A204.1 (cell line): ENCODE data around the gene EXOC4.

Experiments used
- FAIRE-seq: peaks from 2 replicates; lab custom pipeline; 2012; peaks lifted over from hg19 to GRCh38; lab: Jason Lieb, UNC

Gene EXOC4

GRCh38 chr7:133997463-133997862 lies 744.6 kb downstream of the EXOC4 start:
- no peak for FAIRE-seq

- no peak for FAIRE-seq
These were observed 746.3 kb downstream of the EXOC4 start for GRCh38 chr7:133999178-133999577.

DNA sequence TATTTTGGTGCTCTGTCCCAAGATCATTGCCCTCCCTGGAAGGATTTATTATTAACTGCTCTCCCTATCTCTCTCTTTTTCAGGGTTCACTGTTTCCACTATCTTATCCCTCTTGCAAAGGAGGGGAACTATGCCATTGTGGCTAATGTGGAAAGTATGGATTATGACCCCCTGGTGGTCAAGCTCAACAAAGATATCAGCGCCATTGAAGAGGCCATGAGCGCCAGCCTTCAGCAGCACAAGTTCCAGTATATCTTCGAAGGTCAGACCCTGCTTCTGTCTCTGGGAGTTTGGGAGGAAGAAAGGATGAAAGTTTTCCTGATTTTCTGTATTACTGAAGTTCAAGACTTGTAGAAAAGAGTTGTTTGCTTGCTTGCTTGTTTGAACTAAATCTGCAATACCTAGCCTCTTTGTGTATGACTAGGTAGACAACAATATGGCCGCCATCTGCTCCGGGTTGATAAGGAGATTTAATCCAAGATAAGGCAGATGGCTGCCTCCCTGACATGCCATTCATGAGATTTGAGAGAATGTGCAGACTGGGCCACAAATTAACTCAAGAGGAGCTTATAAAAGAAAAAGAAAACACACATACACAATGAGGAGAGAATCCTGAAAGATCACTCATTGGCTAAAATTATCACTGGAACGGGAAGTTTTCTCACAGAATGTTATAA lies 752.1 kb downstream of the EXOC4 start:
- FAIRE-seq, result no peak

- FAIRE-seq, result no peak
These were observed 756.6 kb downstream of the EXOC4 start for GRCh38 chr7:134009314-134010110.

DNA sequence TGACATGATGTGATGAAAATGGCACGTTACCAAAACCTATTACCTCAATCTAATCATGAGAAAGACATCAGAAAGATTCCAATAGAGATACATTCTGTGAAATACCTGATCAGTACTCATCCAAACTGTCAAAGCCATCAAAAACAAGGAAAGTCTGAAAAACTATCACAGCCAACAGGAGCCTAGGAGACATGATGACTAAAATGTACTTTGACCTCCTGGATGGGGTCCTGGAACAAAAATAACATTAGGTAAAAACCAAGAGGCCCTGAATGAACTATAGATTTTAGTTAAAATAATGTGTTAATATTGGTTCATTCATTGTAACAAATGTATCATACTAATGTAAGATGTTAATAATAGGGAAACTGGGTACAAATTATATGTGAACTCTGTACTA lies 760.4 kb downstream of the EXOC4 start:
- FAIRE-seq, result no peak

DNA sequence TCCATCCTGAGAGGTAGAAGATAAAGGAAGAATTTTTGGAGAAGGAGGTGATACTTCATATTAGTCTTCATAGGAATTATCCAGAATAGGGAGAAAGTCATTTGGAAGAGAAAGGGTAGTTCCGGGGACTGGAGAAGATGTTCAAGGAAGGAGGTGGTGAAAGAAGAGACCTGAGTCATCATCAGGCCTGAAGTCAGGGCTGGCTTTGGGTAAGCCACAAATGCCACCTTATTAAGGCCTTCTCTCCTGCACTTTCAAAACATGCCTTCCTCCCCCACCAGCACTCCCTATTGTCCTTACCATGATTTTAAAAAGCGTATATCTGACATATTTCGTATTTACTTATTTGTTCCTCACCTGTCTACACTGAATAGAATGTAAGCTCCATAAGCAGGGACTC lies 762.1 kb downstream of the EXOC4 start:
- FAIRE-seq, result no peak

DNA sequence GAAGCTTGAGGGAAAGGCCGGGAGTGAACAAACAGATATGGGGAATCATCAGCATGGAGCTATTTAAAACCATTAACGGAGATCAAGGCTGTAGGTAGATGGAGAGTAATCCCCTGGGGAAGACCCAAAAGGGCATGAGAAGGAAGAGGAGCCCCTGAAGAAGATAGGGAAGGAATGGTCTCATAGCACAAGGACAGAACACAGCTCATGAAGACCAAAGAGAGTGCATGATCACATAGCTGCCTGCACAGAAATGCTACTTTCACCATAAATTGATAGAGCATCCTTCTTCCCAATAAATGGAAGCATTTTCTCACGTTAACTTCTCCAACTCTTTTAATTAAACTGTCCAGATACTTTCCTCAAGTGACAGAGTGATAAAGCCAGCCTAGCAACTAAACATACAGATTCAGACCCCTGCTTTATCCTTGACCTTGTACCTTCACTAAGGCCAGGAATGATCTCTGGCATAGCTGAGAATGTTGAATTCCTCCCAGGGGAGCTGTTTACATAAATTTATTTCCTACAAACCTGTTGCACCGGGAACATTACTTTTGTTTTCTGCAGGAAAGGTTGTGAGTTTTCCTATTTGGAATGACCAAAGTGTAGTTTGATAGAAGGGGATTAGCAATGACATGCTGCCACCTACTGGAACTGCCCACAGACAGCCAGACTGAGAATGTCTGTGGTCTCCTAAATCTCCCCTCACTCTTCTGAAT lies 763.5 kb downstream of the EXOC4 start:
- no peak for FAIRE-seq

- no peak for FAIRE-seq
These were observed 764.0 kb downstream of the EXOC4 start for GRCh38 chr7:134016942-134017303.

DNA sequence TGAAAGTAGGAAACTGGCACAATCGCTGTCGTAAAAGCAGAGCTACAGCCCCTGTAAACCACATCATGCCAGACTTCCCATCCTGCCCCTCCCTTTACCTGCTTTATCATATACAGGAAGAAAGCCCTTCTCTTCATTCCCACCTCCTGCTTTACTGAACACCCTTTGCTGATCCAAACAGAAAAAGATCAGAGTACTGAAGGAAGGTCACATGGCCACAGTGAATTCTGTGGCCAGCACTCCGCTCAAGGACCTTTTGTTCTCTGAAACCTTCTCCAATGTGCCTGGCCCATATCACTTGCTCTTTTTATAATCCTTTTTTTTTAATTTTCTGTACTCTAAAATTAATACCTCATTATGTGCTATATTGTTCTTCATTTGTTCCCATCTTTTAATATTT lies 765.4 kb downstream of the EXOC4 start:
- no peak for FAIRE-seq

DNA sequence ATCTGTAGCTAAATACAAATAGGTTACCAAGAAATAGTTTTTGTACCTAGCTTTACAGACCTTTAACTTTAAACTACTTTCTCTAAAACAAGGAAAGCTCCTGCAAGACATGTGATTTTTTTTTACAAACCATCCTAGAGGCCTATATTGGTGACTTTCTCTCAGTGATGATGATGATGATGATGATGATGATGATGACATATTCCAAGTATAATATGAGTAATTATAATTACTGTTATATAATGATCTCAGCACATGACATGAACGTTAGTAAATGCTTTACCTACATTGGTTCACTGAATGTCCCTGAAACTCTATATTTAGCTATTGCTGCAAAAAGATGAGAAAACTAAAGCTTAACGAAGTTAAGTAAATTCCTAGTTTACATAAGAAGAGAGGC lies 766.4 kb downstream of the EXOC4 start:
- FAIRE-seq, result no peak

- FAIRE-seq, result no peak
These were observed 769.0 kb downstream of the EXOC4 start for GRCh38 chr7:134021836-134022235.

- no peak for FAIRE-seq
These were observed 769.5 kb downstream of the EXOC4 start for GRCh38 chr7:134022286-134022911.

DNA sequence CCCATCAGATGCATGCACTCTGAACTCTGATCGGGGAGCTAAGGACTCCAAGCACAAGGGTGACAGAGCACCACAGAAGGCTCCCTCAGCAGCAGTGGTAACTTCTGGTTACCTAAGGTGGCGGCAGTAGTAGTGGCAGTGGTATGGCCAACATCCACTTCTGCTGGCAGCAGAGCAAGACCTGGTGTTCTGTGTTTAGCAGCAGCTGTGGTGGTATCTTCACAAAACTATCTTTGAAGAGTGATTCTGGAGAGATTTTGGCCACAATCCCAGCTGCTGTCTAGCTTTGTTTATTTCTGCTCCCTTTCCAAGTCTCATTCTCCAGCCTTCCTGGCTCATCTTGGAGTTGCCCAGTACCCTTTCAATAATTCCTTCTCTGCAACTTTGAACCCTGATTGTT lies 771.9 kb downstream of the EXOC4 start:
- FAIRE-seq, result no peak

GRCh38 chr7:134028853-134029252 lies 776.0 kb downstream of the EXOC4 start:
- no peak for FAIRE-seq

- no peak for FAIRE-seq
These were observed 776.9 kb downstream of the EXOC4 start for GRCh38 chr7:134029743-134030142.

DNA sequence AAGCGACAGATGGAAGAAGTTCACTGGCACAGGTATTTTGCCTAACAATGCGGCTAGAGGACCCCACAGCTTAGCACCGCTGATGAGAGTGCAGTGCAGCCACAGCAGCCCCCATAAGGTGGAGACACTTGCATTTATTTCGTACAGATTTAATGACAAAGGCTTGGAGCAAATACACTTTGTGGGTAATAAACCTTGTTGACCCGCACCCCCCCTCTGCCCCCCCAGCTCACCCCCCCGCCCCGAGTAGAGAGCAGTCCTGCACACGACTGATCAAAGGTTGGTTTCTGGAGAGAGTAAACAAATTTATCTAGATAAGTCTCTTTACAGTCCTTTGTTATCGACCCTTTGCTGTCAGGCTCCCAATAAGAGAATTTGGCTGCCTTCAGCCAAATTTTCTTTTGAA lies 777.6 kb downstream of the EXOC4 start:
- FAIRE-seq, result no peak

GRCh38 chr7:134031835-134032617 lies 779.1 kb downstream of the EXOC4 start:
- FAIRE-seq, result no peak

DNA sequence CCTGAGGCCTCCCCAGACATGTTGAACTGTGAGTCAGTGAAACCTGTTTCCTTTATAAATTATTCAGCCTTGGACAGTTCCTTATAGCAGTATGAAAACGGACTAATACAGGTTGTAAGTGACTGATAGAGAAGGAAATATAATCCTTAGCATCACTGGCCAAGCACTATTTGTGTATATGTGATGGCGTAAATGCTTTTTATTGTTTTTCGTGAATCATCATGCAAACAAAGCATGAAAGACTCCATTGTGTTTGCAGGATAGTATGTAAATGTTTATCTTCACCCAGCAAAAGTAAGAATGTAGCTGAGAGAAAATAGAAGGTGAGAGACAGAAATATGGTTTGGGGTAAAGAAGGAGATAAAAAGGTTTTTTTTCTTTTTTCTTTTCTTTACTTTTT lies 781.8 kb downstream of the EXOC4 start:
- FAIRE-seq, result no peak

- no peak for FAIRE-seq
These were observed 785.1 kb downstream of the EXOC4 start for GRCh38 chr7:134037991-134038390.

DNA sequence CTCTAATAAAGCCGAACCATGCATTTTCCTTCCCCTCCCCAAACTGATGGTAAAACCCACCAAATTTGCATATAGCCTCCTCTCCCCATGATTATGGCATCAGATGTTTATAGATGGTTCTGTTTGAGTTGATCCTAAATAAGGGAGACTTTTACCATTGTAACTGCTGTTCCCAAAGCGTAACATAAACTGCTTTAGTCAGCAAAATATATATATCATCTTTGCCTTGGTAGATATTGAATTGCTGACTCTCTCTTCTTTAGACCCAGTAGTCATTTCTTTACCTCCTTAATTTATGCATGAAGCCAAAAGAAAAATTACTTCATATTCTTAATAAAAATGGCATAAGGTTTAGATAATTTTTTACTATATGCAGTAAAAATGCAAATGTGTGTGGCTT lies 788.1 kb downstream of the EXOC4 start:
- no peak for FAIRE-seq

DNA sequence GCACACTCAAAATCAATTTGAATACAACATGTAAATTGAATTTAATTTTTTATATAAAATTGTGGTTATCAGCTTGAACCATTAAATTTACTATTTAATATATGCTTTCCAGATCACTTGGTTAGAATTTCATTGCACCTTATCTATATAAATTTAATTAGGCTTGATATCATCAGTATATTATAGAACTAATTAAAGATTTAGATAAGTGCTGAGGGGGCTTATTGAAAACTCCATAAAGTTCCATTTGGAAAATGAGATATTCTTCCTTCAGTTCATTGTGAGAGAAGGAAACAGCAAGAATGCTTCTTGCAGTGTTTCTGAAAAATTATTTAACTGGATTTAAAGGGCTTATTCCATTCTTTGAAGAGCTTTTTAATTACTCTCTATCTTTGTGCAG lies 788.6 kb downstream of the EXOC4 start:
- FAIRE-seq, result no peak

DNA sequence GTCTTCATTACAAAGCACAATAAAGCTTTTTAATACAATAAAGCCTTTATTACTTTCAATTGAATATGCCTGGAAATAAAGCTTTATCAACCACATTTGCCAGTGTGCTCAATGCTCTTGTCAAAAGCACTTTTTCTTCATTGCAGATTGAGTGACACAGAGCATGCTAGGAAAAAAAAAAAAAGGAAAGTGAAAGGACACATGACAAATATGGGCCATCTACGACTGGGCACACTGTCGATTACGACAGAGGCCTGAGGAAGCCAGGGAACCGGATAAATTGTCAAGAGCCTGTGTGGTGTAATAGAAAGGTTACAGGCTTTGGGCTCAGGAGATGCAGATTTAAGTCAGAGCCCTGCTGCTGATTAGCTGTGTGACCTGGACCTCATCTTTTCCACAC lies 789.4 kb downstream of the EXOC4 start:
- FAIRE-seq, result no peak
